ENCODE results near the gene SMIM35.

SMIM35 gene

GRCh38 chr11:118017111-118017510, 69.7 kb downstream of the SMIM35 start:
- Histone ChIP-seq H3K4me1 (ENCODE audit: low read length) (peaks cover 38% of the 10 kb centered on the region), H3K36me3 (replicated peaks; ENCODE audit: low read depth, low read length) (peaks cover 30% of the 10 kb centered on the region), H4K20me1 (ENCODE audit: insufficient read depth, low read length) (no peaks in the 10 kb centered on the region), H3K9ac (ENCODE audit: low read length) (no peak overlapping the region), H3K27me3 (ENCODE audit: low read depth, low read length) (no peaks in the 10 kb centered on the region), H3K9me3 (ENCODE audit: insufficient read depth, low read length) (peaks cover 41% of the 10 kb centered on the region; the same call in 1 of the 2 replicates), H3K79me2 (ENCODE audit: low read length) (no peaks in the 10 kb centered on the region), H3K4me3 (ENCODE audit: low read length) (no peak overlapping the region), H3K27ac (ENCODE audit: low read length) (no peak overlapping the region), H3K4me2 (ENCODE audit: low read length) (no peak overlapping the region), H2AFZ (ENCODE audit: low read depth, low read length) (no peak overlapping the region)
- TF ChIP-seq EZH2phosphoT487 (IDR thresholded peaks at IDR 0.05; ENCODE audit: low read depth) (no peak), CTCF (IDR thresholded peaks at IDR 0.05; ENCODE audit: low read depth, low read length) (no peak)

GRCh38 chr11:118016104-118016503, 70.7 kb downstream of the SMIM35 start:
- Histone ChIP-seq H3K4me2 (ENCODE audit: low read length) (peak overlapping the region; percentile 2), H2AFZ (ENCODE audit: low read depth, low read length) (no peak overlapping the region), H3K9ac (ENCODE audit: low read length) (peak overlapping the region; percentile 8; the same call in 1 of the 2 replicates), H3K4me3 (ENCODE audit: low read length) (no peak overlapping the region), H4K20me1 (ENCODE audit: insufficient read depth, low read length) (no peaks in the 10 kb centered on the region), H3K9me3 (ENCODE audit: insufficient read depth, low read length) (peaks cover 40% of the 10 kb centered on the region; the same call in 1 of the 2 replicates), H3K79me2 (ENCODE audit: low read length) (no peaks in the 10 kb centered on the region), H3K36me3 (replicated peaks; ENCODE audit: low read depth, low read length) (peaks cover 30% of the 10 kb centered on the region), H3K4me1 (ENCODE audit: low read length) (peaks cover 48% of the 10 kb centered on the region), H3K27me3 (ENCODE audit: low read depth, low read length) (no peaks in the 10 kb centered on the region), H3K27ac (ENCODE audit: low read length) (peak overlapping the region; percentile 62)
- TF ChIP-seq CTCF (IDR thresholded peaks at IDR 0.05; ENCODE audit: low read depth, low read length), result no peak
- no peak for TF ChIP-seq EZH2phosphoT487 (IDR thresholded peaks at IDR 0.05; ENCODE audit: low read depth)

- H3K36me3 ChIP-seq (replicated peaks; ENCODE audit: low read depth, low read length), result peaks cover 25% of the 10 kb centered on the region
- H3K79me2 ChIP-seq (ENCODE audit: low read length), result no peaks in the 10 kb centered on the region
- peak overlapping the region; percentile 62 for H3K27ac ChIP-seq (ENCODE audit: low read length)
- peaks cover 33% of the 10 kb centered on the region; the same call in 1 of the 2 replicates for H3K9me3 ChIP-seq (ENCODE audit: insufficient read depth, low read length)
- H3K4me3 ChIP-seq (ENCODE audit: low read length), result no peak overlapping the region
- no peaks in the 10 kb centered on the region for H4K20me1 ChIP-seq (ENCODE audit: insufficient read depth, low read length)
- H3K4me1 ChIP-seq (ENCODE audit: low read length), result peaks cover 53% of the 10 kb centered on the region
- TF ChIP-seq EZH2phosphoT487 (IDR thresholded peaks at IDR 0.05; ENCODE audit: low read depth) (no peak), CTCF (IDR thresholded peaks at IDR 0.05; ENCODE audit: low read depth, low read length) (no peak)
- no peaks in the 10 kb centered on the region for H3K27me3 ChIP-seq (ENCODE audit: low read depth, low read length)
- H3K4me2 ChIP-seq (ENCODE audit: low read length), result no peak overlapping the region
- H3K9ac ChIP-seq (ENCODE audit: low read length), result no peak overlapping the region
- H2AFZ ChIP-seq (ENCODE audit: low read depth, low read length), result no peak overlapping the region
Measured at GRCh38 chr11:118015385-118015841, 71.3 kb downstream of the SMIM35 start.

- Histone ChIP-seq H3K79me2 (ENCODE audit: low read length) (no peaks in the 10 kb centered on the region), H2AFZ (ENCODE audit: low read depth, low read length) (no peak overlapping the region), H3K27ac (ENCODE audit: low read length) (peak overlapping the region; percentile 9; the same call in 1 of the 2 replicates), H3K9me3 (ENCODE audit: insufficient read depth, low read length) (peaks cover 26% of the 10 kb centered on the region; the same call in 1 of the 2 replicates), H3K4me3 (ENCODE audit: low read length) (no peak overlapping the region), H3K36me3 (replicated peaks; ENCODE audit: low read depth, low read length) (peaks cover 20% of the 10 kb centered on the region), H4K20me1 (ENCODE audit: insufficient read depth, low read length) (no peaks in the 10 kb centered on the region), H3K9ac (ENCODE audit: low read length) (no peak overlapping the region), H3K27me3 (ENCODE audit: low read depth, low read length) (no peaks in the 10 kb centered on the region), H3K4me1 (ENCODE audit: low read length) (peaks cover 67% of the 10 kb centered on the region), H3K4me2 (ENCODE audit: low read length) (no peak overlapping the region)
- no peak for TF ChIP-seq EZH2phosphoT487 (IDR thresholded peaks at IDR 0.05; ENCODE audit: low read depth)
- no peak for TF ChIP-seq CTCF (IDR thresholded peaks at IDR 0.05; ENCODE audit: low read depth, low read length)
Measured at GRCh38 chr11:118014022-118014421, 72.7 kb downstream of the SMIM35 start.
